ENCODE measurements around the gene SLC44A5.

- TF ChIP-seq EP300 (IDR thresholded peaks at IDR 0.05; ENCODE audit: low read depth) (no peak), POLR2A (IDR thresholded peaks at IDR 0.05) (no peak), CTCF (IDR thresholded peaks at IDR 0.05) (no peak), POLR2AphosphoS5 (IDR thresholded peaks at IDR 0.05) (no peak)
These were observed 302.5 kb downstream of the SLC44A5 start for GRCh38 chr1:75308365-75308764.

Data from transverse colon (tissue), 4 donors.